Neural cell (in vitro differentiated cells): ENCODE data around the gene FBRSL1. TPM values are rescaled to one million over a fixed set of nuclear protein-coding genes. Genes with fewer than 3 reads are reported as not detected.

ENCODE experiments used
- H2AFZ ChIP-seq: fragments of 200-600, 300-800 bp; sonication (generic), shearing (Covaris generic); 2 replicates; pipeline ENCODE4 v1.6.0; 2014; ENCODE audit warnings: low read depth, mild to moderate bottlenecking, antibody characterized with exemption, low read length, moderate library complexity
- H3F3A ChIP-seq: fragments of 200-600 bp; shearing (Covaris generic); 2 replicates; pipeline ENCODE4 v1.6.1; 2016; ENCODE audit warnings: mild to moderate bottlenecking, moderate library complexity, mixed read lengths, antibody characterized with exemption, low read length; ENCODE audit not compliant: insufficient read depth, poor library complexity, severe bottlenecking
- H3K27ac ChIP-seq: fragments of 200-600, 300-800 bp; sonication (generic), shearing (Covaris generic); 2 replicates; pipeline ENCODE4 v1.5.1; 2014; ENCODE audit warnings: mild to moderate bottlenecking, low read length, moderate library complexity
- H3K27me3 ChIP-seq: fragments of 300-800, 200-600 bp; sonication (generic), shearing (Covaris generic); 2 replicates; pipeline ENCODE4 v1.6.0; 2014; ENCODE audit warnings: mild to moderate bottlenecking, low read depth, low read length, moderate library complexity; ENCODE audit not compliant: insufficient read depth
- H3K36me3 ChIP-seq: fragments of 300-800, 200-600 bp; sonication (generic), shearing (Covaris generic); 2 replicates; pipeline ENCODE4 v1.5.1; 2014; ENCODE audit warnings: mild to moderate bottlenecking, antibody characterized with exemption, low read length, moderate library complexity; ENCODE audit not compliant: insufficient read depth
- H3K4me2 ChIP-seq: fragments of 300-800, 200-600 bp; sonication (generic), shearing (Covaris generic); 2 replicates; pipeline ENCODE4 v1.6.0; 2014; ENCODE audit warnings: mild to moderate bottlenecking, low read length
- H3K4me3 ChIP-seq: fragments of 300-800, 200-600 bp; sonication (generic), shearing (Covaris generic); 2 replicates; pipeline ENCODE4 v1.5.1; 2014; ENCODE audit warnings: mild to moderate bottlenecking, low read length, moderate library complexity
- H3K79me2 ChIP-seq: fragments of 200-600 bp; shearing (Covaris generic); replicated peaks from 2 replicates; pipeline ENCODE4 v1.6.0; 2014; ENCODE audit warnings: mild to moderate bottlenecking, low read length, moderate library complexity; ENCODE audit not compliant: insufficient read depth
- H3K9ac ChIP-seq: fragments of 300-800, 200-600 bp; sonication (generic), shearing (Covaris generic); 2 replicates; pipeline ENCODE4 v1.6.1; 2016; ENCODE audit warnings: mild to moderate bottlenecking, low read length, mixed read lengths
- H3K9me2 ChIP-seq: fragments of 200-600 bp; shearing (Covaris generic); 2 replicates; pipeline ENCODE4 v1.6.1; 2016; ENCODE audit warnings: mild to moderate bottlenecking, low read length, mixed read lengths; ENCODE audit not compliant: insufficient read depth
- H3K9me3 ChIP-seq: fragments of 200-600, 300-800 bp; sonication (generic), shearing (Covaris generic); 2 replicates; pipeline ENCODE4 v1.6.1; 2016; ENCODE audit warnings: mild to moderate bottlenecking, mixed run types, low read length, moderate library complexity, mixed read lengths
- H4K20me1 ChIP-seq: fragments of 200-600 bp; shearing (Covaris generic); 2 replicates; pipeline ENCODE4 v1.6.1; 2016; ENCODE audit warnings: mild to moderate bottlenecking, mixed run types; ENCODE audit not compliant: insufficient read depth
- CTCF ChIP-seq: fragments of 450-650 bp; IDR thresholded peaks from 2 replicates; pipeline ENCODE4 v1.5.1; 2014; ENCODE audit warnings: antibody characterized with exemption, mild to moderate bottlenecking, moderate library complexity; ENCODE audit not compliant: poor library complexity, severe bottlenecking
- EP300 ChIP-seq: fragments of 450-650 bp; conservative IDR thresholded peaks from 2 replicates; pipeline ENCODE4 v1.6.1; 2014; ENCODE audit warnings: antibody characterized with exemption, mild to moderate bottlenecking, moderate library complexity; ENCODE audit not compliant: poor library complexity, severe bottlenecking
- EZH2 ChIP-seq: fragments of 200-600, 300-800 bp; shearing (Covaris generic), sonication (generic); IDR thresholded peaks from 2 replicates; pipeline ENCODE4 v1.6.1; 2014; ENCODE audit warnings: antibody characterized with exemption, low read length, borderline replicate concordance, mild to moderate bottlenecking; ENCODE audit not compliant: insufficient read depth, poor library complexity, severe bottlenecking
- MXI1 ChIP-seq: fragments of 450-650 bp; conservative IDR thresholded peaks from 2 replicates; pipeline ENCODE4 v1.6.1; 2014; ENCODE audit warnings: antibody characterized with exemption, mild to moderate bottlenecking; ENCODE audit not compliant: poor library complexity, severe bottlenecking
- POLR2AphosphoS5 ChIP-seq: IDR thresholded peaks from 2 replicates; pipeline ENCODE4 v1.6.1; 2012
- RAD21 ChIP-seq: fragments of 450-650 bp; conservative IDR thresholded peaks from 2 replicates; pipeline ENCODE4 v1.6.1; 2014; ENCODE audit warnings: antibody characterized with exemption, mild to moderate bottlenecking, moderate library complexity
- SMC3 ChIP-seq: fragments of 450-650 bp; conservative IDR thresholded peaks from 2 replicates; pipeline ENCODE4 v1.6.1; 2014; ENCODE audit warnings: antibody characterized with exemption, mild to moderate bottlenecking, moderate library complexity; ENCODE audit not compliant: poor library complexity
- TAF1 ChIP-seq: IDR thresholded peaks from 2 replicates; pipeline ENCODE4 v1.6.1; 2012; ENCODE audit warnings: low read depth
- polyA plus RNA-seq: library from polyadenylated mRNA; depleted of rRNA; stranded (reverse); fragments of >200 nt; gene quantifications from 2 replicates; pipeline ENCODE4 v1.2.3, GENCODE V29; 2014
- TF ChIP-seq, protein P1 (sequence below): IDR thresholded peaks from 2 replicates; pipeline ENCODE4 v1.6.1; 2012; ENCODE audit warnings: borderline replicate concordance

The FBRSL1 gene
- polyA plus RNA-seq, 1 donor from 2014 or later: 11.9 TPM

DNA sequence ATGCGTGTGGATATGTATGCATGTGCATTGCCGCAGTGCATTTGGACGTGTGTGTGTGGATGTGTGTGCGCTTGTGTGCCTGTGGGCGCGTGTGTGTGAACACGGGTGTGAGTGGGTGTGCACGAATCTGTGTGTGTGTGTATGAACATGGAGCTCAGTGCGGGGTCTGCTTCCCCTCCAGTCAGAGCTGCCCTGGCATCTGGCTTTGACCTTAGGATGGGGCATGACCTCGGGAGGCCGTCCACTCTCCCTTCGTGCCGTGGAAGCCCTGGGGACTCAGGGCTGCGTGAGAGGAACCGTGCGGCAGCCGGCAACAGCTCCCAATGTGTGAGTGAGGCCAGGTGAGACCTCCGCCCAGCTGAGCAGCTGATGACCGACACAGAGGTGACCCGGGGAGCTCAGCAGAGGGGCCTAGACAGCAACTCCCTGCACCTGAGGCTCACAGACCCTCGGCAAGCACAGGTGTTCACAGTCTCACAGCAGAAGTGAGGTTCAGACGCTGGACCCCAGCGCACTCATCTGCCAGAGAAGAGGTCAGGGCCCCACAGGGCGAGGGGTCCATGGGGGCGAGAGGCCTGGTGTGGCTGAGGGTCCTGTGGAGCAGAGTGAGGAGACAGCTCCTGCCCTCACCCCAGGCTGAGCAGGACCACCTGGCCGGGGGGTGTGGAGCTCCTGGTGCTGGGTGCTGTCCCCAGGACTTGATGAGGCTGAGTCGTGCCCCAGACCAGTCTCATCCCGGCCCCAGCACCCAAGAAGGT is 33.6 kb upstream of the FBRSL1 start:
- Histone ChIP-seq H3K4me2 (no peak overlapping the region), H2AFZ (no peak overlapping the region), H3K9me2 (no peaks in the 10 kb centered on the region), H3K27me3 (no peaks in the 10 kb centered on the region), H4K20me1 (no peaks in the 10 kb centered on the region), H3K79me2 (no peaks in the 10 kb centered on the region), H3K9me3 (no peaks in the 10 kb centered on the region), H3K9ac (no peak overlapping the region), H3K36me3 (no peaks in the 10 kb centered on the region), H3K4me3 (no peak overlapping the region), H3K27ac (no peak overlapping the region), H3F3A (no peaks in the 10 kb centered on the region)
- no peak for TF ChIP-seq RAD21
- TF ChIP-seq EZH2: no peak
- TF ChIP-seq TAF1: no peak
- TF ChIP-seq SMC3: no peak

DNA sequence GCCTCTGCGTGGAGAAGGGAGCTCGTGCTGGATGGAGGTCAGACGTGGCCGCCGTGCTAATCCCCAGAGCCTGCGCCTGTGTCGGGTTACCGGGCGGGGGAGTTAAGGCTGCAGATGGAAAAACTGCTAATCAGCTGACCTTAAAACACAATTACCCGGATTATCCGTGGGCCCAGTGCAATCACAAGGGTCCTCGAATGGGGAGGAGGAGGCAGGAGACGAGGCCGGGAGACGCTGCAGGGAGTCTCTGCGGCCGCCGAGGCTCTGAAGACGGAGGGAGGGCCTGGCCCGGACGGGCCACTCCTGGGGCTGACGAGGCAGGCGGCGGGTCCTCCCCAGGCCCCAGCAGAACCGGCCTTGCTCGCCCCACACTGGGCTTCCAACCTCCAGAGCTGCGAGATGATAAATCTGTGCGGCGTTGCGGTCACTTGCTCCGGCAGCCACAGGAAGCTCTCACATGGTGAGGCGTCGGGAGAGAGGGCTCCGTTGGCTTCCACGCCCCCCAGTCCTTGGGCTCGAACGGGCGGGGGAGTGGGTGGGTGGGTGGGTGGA is 32.9 kb upstream of the FBRSL1 start:
- Histone ChIP-seq H3K4me2 (no peak overlapping the region), H3K4me3 (no peak overlapping the region), H3K36me3 (no peaks in the 10 kb centered on the region), H2AFZ (no peak overlapping the region), H4K20me1 (no peaks in the 10 kb centered on the region), H3K27ac (no peak overlapping the region), H3K9me3 (no peaks in the 10 kb centered on the region), H3F3A (no peaks in the 10 kb centered on the region), H3K9me2 (no peaks in the 10 kb centered on the region), H3K79me2 (no peaks in the 10 kb centered on the region), H3K9ac (no peak overlapping the region), H3K27me3 (no peaks in the 10 kb centered on the region)
- no peak for TF ChIP-seq SMC3
- TF ChIP-seq EZH2: no peak
- no peak for TF ChIP-seq MXI1
- TF ChIP-seq TAF1: no peak
- TF ChIP-seq, protein P1, sequence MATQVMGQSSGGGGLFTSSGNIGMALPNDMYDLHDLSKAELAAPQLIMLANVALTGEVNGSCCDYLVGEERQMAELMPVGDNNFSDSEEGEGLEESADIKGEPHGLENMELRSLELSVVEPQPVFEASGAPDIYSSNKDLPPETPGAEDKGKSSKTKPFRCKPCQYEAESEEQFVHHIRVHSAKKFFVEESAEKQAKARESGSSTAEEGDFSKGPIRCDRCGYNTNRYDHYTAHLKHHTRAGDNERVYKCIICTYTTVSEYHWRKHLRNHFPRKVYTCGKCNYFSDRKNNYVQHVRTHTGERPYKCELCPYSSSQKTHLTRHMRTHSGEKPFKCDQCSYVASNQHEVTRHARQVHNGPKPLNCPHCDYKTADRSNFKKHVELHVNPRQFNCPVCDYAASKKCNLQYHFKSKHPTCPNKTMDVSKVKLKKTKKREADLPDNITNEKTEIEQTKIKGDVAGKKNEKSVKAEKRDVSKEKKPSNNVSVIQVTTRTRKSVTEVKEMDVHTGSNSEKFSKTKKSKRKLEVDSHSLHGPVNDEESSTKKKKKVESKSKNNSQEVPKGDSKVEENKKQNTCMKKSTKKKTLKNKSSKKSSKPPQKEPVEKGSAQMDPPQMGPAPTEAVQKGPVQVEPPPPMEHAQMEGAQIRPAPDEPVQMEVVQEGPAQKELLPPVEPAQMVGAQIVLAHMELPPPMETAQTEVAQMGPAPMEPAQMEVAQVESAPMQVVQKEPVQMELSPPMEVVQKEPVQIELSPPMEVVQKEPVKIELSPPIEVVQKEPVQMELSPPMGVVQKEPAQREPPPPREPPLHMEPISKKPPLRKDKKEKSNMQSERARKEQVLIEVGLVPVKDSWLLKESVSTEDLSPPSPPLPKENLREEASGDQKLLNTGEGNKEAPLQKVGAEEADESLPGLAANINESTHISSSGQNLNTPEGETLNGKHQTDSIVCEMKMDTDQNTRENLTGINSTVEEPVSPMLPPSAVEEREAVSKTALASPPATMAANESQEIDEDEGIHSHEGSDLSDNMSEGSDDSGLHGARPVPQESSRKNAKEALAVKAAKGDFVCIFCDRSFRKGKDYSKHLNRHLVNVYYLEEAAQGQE: no peak
- no peak for TF ChIP-seq EP300
- no peak for TF ChIP-seq RAD21
- TF ChIP-seq CTCF: no peak
- TF ChIP-seq POLR2AphosphoS5: no peak
